DOHH2 (cell line): ENCODE data around the gene WASL.

Source experiments
- CTCF ChIP-seq: fragments of 200-600 bp; sonication (generic); IDR thresholded peaks from one replicate; pipeline ENCODE4 v1.5.1; 2014; ENCODE audit warnings: antibody characterized with exemption, mild to moderate bottlenecking, low read depth, low read length; ENCODE audit not compliant: poor library complexity, severe bottlenecking
- EZH2phosphoT487 ChIP-seq: fragments of 200-600 bp; sonication (generic); IDR thresholded peaks from 2 replicates; pipeline ENCODE4 v1.6.1; 2017; ENCODE audit warnings: borderline replicate concordance, mild to moderate bottlenecking, antibody characterized with exemption, low read length, moderate library complexity, mixed read lengths

GRCh38 chr7:123692471-123692877 lies 56.3 kb downstream of the WASL start:
- TF ChIP-seq CTCF (no peak), EZH2phosphoT487 (no peak)
